ENCODE results near the gene MCMBP. TPM values are rescaled to one million over a fixed set of nuclear protein-coding genes. Genes with fewer than 3 reads are reported as not detected.
A peak's percentile ranks its signal among the peaks of the same experiment; 100 is the strongest.

Gene MCMBP
- total RNA-seq, 1 donor from 2014 or later: 24.5 TPM

- Histone ChIP-seq H3K27me3 (ENCODE audit: low read depth) (no peaks in the 10 kb centered on the region), H3K36me3 (peaks cover 21% of the 10 kb centered on the region), H3K27ac (replicated peaks) (no peak overlapping the region), H3K9me3 (replicated peaks) (no peaks in the 10 kb centered on the region), H3K4me1 (peaks cover 6% of the 10 kb centered on the region), H3K4me3 (no peak overlapping the region)
- no peak for TF ChIP-seq CTCF (IDR thresholded peaks at IDR 0.05; ENCODE audit: borderline replicate concordance)
- DNase-seq: no peak
- intact Hi-C loops (cut with micrococcal nuclease): no loop called here
These were observed 51.5 kb downstream of the MCMBP start for GRCh38 chr10:119821182-119821581.

GRCh38 chr10:119818889-119819270 is 53.8 kb downstream of the MCMBP start:
- no peak overlapping the region for H3K27ac ChIP-seq (replicated peaks)
- DNase-seq: no peak
- H3K9me3 ChIP-seq (replicated peaks): no peaks in the 10 kb centered on the region
- TF ChIP-seq CTCF (IDR thresholded peaks at IDR 0.05; ENCODE audit: borderline replicate concordance): no peak
- H3K27me3 ChIP-seq (ENCODE audit: low read depth): no peaks in the 10 kb centered on the region
- H3K4me1 ChIP-seq: peaks cover 6% of the 10 kb centered on the region
- peak overlapping the region; percentile 51 for H3K4me3 ChIP-seq
- intact Hi-C loops (cut with micrococcal nuclease): no loop called here
- H3K36me3 ChIP-seq: peaks cover 32% of the 10 kb centered on the region

GRCh38 chr10:119817991-119818888 is 54.4 kb downstream of the MCMBP start:
- peaks cover 6% of the 10 kb centered on the region for H3K4me1 ChIP-seq
- H3K27ac ChIP-seq (replicated peaks): no peak overlapping the region
- peaks cover 28% of the 10 kb centered on the region for H3K36me3 ChIP-seq
- intact Hi-C loops (cut with micrococcal nuclease): no loop called here
- peak; percentile 52 for DNase-seq
- peak overlapping the region; percentile 51 for H3K4me3 ChIP-seq
- H3K27me3 ChIP-seq (ENCODE audit: low read depth): no peaks in the 10 kb centered on the region
- no peaks in the 10 kb centered on the region for H3K9me3 ChIP-seq (replicated peaks)
- TF ChIP-seq CTCF (IDR thresholded peaks at IDR 0.05; ENCODE audit: borderline replicate concordance): no peak

DNA sequence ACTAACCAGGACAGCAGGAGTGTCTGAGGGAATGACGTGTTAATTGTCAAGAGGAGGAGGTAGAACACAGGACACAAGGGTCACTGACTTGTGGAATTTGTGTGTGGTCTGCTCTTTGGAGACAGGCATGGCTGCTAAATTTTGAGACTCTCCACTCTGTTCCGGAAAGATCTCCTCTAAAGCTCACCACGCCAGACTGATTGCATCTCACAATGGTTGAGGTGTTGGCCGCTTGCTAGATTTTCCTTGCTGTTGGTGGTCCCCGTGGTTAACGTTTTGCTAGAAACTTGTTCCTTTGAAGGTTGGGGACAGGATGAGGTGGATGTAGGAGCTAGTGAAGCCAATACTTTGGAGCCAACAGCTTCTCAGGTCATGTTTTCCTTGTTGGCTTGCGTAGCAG is 57.0 kb downstream of the MCMBP start:
- TF ChIP-seq CTCF (IDR thresholded peaks at IDR 0.05; ENCODE audit: borderline replicate concordance): no peak
- Histone ChIP-seq H3K36me3 (peaks cover 30% of the 10 kb centered on the region), H3K27ac (replicated peaks) (no peak overlapping the region), H3K4me1 (peaks cover 16% of the 10 kb centered on the region), H3K9me3 (replicated peaks) (no peaks in the 10 kb centered on the region), H3K27me3 (ENCODE audit: low read depth) (no peaks in the 10 kb centered on the region), H3K4me3 (no peak overlapping the region)
- no peak for DNase-seq
- intact Hi-C loops (cut with micrococcal nuclease): no loop called here

DNA sequence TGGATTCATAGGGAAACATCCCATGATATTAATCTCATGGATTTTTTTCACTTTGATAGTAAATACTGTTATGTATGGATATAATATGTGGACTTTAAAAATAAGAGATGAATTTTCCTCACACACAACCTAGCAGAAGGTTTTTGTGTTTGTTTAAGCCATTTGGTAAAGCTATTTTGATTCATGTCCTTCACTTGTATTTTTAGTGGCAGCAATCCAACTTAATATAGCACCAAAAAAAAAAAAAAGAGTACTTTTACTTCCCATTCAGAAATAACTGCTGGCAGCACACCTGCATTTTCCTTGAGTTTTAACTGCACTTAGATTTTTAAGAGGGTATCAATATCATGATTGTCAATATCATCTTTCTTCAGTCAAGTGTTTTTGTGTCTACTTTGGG is 60.0 kb downstream of the MCMBP start:
- no peak overlapping the region for H3K27ac ChIP-seq (replicated peaks)
- no peak for TF ChIP-seq CTCF (IDR thresholded peaks at IDR 0.05; ENCODE audit: borderline replicate concordance)
- no peaks in the 10 kb centered on the region for H3K27me3 ChIP-seq (ENCODE audit: low read depth)
- no peak overlapping the region for H3K4me3 ChIP-seq
- peaks cover 21% of the 10 kb centered on the region for H3K36me3 ChIP-seq
- no peaks in the 10 kb centered on the region for H3K9me3 ChIP-seq (replicated peaks)
- peaks cover 9% of the 10 kb centered on the region for H3K4me1 ChIP-seq
- no peak for DNase-seq
- intact Hi-C loops (cut with micrococcal nuclease): no loop called here
